ENCODE measurements around the gene RBBP4.
"Not testable (repeated sequence)": the region's sequence is repeated elsewhere in the genome, so short reads cannot be mapped to it uniquely, and the experiment has no call there.

DNA sequence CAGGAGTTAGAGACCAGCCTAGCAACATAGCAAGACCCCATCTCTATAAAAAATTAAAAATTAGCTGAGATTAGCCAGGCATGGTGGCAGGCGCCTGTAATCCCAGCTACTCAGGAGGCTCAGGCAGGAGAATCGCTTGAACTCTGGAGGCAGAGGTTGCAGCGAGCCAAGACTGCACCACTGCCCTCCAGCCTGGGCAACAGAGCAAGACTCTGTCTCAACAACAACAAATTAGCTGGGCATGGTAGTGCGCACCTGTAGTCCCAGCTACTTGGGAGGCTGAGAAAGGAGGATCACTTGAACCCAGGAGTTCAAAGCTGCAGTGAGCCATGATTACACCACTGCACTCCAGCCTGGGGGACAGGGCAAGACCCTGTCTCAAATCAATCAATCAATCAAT is 20.8 kb upstream of the RBBP4 start:
- TF ChIP-seq, protein P1, sequence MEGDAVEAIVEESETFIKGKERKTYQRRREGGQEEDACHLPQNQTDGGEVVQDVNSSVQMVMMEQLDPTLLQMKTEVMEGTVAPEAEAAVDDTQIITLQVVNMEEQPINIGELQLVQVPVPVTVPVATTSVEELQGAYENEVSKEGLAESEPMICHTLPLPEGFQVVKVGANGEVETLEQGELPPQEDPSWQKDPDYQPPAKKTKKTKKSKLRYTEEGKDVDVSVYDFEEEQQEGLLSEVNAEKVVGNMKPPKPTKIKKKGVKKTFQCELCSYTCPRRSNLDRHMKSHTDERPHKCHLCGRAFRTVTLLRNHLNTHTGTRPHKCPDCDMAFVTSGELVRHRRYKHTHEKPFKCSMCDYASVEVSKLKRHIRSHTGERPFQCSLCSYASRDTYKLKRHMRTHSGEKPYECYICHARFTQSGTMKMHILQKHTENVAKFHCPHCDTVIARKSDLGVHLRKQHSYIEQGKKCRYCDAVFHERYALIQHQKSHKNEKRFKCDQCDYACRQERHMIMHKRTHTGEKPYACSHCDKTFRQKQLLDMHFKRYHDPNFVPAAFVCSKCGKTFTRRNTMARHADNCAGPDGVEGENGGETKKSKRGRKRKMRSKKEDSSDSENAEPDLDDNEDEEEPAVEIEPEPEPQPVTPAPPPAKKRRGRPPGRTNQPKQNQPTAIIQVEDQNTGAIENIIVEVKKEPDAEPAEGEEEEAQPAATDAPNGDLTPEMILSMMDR (IDR thresholded peaks at IDR 0.05) = not testable (repeated sequence)
- TF ChIP-seq POLR2A (IDR thresholded peaks at IDR 0.05) = not testable (repeated sequence)

All from uterus (tissue), 2 donors.